Measurements from ENCODE around the gene BCAR1. TPM values are rescaled to one million over a fixed set of nuclear protein-coding genes. Genes with fewer than 3 reads are reported as not detected.

Gene BCAR1
- total and polyA plus RNA-seq, 2 of the 13 experiments (the other 11 are each of a cell fraction or from before 2014, with no cell fraction given): 48.1 to 51.7 TPM

- TF ChIP-seq STAT5B (CRISPR knock-in tag; IDR thresholded peaks at IDR 0.05) (no peak), ATF7 (IDR thresholded peaks at IDR 0.05) (no peak), ATF7 (CRISPR knock-in tag; IDR thresholded peaks at IDR 0.05) (0 out of 2 replicates have a peak, but pooled peaks have one; percentile 5), ZKSCAN5 (CRISPR knock-in tag; IDR thresholded peaks at IDR 0.05) (no peak; the same call in 1 of the 2 replicates), SP5 (CRISPR knock-in tag; IDR thresholded peaks at IDR 0.05; ENCODE audit: borderline replicate concordance, low read depth) (no peak), GATAD1 (CRISPR knock-in tag; IDR thresholded peaks at IDR 0.05) (no peak), MYNN (CRISPR knock-in tag; IDR thresholded peaks at IDR 0.05; ENCODE audit: low read depth) (no peak), ZC3H13 (CRISPR knock-in tag; IDR thresholded peaks at IDR 0.05) (no peak), ZNF576 (CRISPR knock-in tag; IDR thresholded peaks at IDR 0.05) (no peak)
- TF ChIP-seq, protein P1, sequence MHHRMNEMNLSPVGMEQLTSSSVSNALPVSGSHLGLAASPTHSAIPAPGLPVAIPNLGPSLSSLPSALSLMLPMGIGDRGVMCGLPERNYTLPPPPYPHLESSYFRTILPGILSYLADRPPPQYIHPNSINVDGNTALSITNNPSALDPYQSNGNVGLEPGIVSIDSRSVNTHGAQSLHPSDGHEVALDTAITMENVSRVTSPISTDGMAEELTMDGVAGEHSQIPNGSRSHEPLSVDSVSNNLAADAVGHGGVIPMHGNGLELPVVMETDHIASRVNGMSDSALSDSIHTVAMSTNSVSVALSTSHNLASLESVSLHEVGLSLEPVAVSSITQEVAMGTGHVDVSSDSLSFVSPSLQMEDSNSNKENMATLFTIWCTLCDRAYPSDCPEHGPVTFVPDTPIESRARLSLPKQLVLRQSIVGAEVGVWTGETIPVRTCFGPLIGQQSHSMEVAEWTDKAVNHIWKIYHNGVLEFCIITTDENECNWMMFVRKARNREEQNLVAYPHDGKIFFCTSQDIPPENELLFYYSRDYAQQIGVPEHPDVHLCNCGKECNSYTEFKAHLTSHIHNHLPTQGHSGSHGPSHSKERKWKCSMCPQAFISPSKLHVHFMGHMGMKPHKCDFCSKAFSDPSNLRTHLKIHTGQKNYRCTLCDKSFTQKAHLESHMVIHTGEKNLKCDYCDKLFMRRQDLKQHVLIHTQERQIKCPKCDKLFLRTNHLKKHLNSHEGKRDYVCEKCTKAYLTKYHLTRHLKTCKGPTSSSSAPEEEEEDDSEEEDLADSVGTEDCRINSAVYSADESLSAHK (CRISPR knock-in tag; IDR thresholded peaks at IDR 0.05; ENCODE audit: borderline replicate concordance): no peak
Observed at GRCh38 chr16:75256059-75256571, 4.7 kb upstream of the BCAR1 start (continued).

DNA sequence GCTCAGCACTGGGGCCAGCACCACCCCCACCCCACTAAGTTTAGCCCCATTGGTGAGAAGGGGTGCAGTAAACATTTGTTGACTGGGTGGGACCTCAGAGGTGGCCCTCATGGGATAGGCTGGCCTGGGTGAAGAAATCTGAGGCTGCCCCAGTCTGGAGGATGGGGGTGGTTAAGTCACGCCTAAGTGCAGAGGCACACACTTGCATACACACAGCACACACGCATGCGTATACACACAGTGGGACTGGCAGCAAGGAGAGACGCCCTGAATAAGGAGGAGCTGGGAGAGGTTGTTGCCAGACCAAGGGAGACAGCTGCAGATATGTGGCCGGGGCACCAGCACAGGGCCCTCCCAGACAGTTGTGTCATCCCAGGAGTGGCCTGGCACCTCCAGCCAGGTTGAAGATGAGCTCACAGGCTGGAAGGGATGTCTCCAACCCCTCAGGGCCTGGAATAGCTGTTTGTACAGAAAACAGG lies 3.0 kb upstream of the BCAR1 start:
- peaks cover 82% of the 10 kb centered on the region for H3K4me1 ChIP-seq (ENCODE audit: insufficient read depth, low read length)
- H3K4me3 ChIP-seq (replicated peaks in 1 of 3; ENCODE audit: insufficient read depth in 1 of 3, low read depth in 2 of 3, low read length in 3 of 3): no peak overlapping the region
- FAIRE-seq (no peak), DNase-seq (ENCODE audit: low spot score) (no peak), ATAC-seq (no peak)
- no peaks in the 10 kb centered on the region; a peak in 1 of 5 replicates for H3K27me3 ChIP-seq (ENCODE audit: control insufficient read depth in 1 of 2, insufficient read depth in 2 of 2, low read length in 2 of 2)
- no peak overlapping the region for H2AFZ ChIP-seq (ENCODE audit: low read length)
- peaks cover 88% of the 10 kb centered on the region for H3K79me2 ChIP-seq (ENCODE audit: insufficient read depth, low read length)
- intact Hi-C loops (cut with micrococcal nuclease; ENCODE audit: unreplicated experiment): loop anchor here (5.0 kb wide), 1 partner anchor 133 kb away; no protein-coding TSS in a partner anchor
- peaks cover 2 to 8% of the 10 kb centered on the region in 2 experiments; a peak in 2 of 5 replicates for H3K36me3 ChIP-seq (replicated peaks in 1 of 2; ENCODE audit: control insufficient read depth in 1 of 2, insufficient read depth in 2 of 2, low read length in 2 of 2)
- no peak overlapping the region for H3K9ac ChIP-seq (ENCODE audit: insufficient read depth, low read depth, low read length)
- BruUV-seq (replicated peaks): no TSS peak
- 91% methylated on average over 4 of the region's 5 CpGs for WGBS (ENCODE audit: low lambda C conversion rate)
- ChIA-PET CTCF (ENCODE audit: low intra/inter-chr PET ratio, low total read pairs) (no interaction called here), POLR2A (interaction anchor here (3.1 to 14.7 kb wide), 3 partner anchors 9 to 54 kb away, joined by 27 to 312 read pairs (median 151); no protein-coding TSS in a partner anchor)
- H3K27ac ChIP-seq (ENCODE audit: extremely low read length, insufficient read depth, low read length): no peak overlapping the region
- peaks cover 53% of the 10 kb centered on the region for H4K20me1 ChIP-seq (ENCODE audit: insufficient read depth, low read length)
- H3K4me2 ChIP-seq (ENCODE audit: low read depth, low read length): no peak overlapping the region
- in situ Hi-C loops (cut with HindIII; ENCODE audit: extremely low pct_ligation_motif_present, low pct_unique_long_range_greater_than_20kb): no loop called here
- H3K9me3 ChIP-seq (ENCODE audit: low read length): no peaks in the 10 kb centered on the region
- TF ChIP-seq NFYC (CRISPR knock-in tag; IDR thresholded peaks at IDR 0.05): no peak
- TF ChIP-seq, protein P2, sequence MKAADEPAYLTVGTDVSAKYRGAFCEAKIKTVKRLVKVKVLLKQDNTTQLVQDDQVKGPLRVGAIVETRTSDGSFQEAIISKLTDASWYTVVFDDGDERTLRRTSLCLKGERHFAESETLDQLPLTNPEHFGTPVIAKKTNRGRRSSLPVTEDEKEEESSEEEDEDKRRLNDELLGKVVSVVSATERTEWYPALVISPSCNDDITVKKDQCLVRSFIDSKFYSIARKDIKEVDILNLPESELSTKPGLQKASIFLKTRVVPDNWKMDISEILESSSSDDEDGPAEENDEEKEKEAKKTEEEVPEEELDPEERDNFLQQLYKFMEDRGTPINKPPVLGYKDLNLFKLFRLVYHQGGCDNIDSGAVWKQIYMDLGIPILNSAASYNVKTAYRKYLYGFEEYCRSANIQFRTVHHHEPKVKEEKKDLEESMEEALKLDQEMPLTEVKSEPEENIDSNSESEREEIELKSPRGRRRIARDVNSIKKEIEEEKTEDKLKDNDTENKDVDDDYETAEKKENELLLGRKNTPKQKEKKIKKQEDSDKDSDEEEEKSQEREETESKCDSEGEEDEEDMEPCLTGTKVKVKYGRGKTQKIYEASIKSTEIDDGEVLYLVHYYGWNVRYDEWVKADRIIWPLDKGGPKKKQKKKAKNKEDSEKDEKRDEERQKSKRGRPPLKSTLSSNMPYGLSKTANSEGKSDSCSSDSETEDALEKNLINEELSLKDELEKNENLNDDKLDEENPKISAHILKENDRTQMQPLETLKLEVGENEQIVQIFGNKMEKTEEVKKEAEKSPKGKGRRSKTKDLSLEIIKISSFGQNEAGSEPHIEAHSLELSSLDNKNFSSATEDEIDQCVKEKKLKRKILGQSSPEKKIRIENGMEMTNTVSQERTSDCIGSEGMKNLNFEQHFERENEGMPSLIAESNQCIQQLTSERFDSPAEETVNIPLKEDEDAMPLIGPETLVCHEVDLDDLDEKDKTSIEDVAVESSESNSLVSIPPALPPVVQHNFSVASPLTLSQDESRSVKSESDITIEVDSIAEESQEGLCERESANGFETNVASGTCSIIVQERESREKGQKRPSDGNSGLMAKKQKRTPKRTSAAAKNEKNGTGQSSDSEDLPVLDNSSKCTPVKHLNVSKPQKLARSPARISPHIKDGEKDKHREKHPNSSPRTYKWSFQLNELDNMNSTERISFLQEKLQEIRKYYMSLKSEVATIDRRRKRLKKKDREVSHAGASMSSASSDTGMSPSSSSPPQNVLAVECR (CRISPR knock-in tag; IDR thresholded peaks at IDR 0.05; ENCODE audit: borderline replicate concordance): 0 out of 2 replicates have a peak, but pooled peaks have one; percentile 33

All from HepG2 (cell line).